ENCODE measurements around the gene ZNF350. TPM values are rescaled to one million over a fixed set of nuclear protein-coding genes. Genes with fewer than 3 reads are reported as not detected.

Gene ZNF350
- total RNA-seq, result 21.9 TPM

GRCh38 chr19:51986309-51987291 lies at the start of gene ZNF350:
Gene ZNF350 (minus strand): TSS chr19:51986840. CDS start chr19:51974360, 12,480 bp downstream.

GRCh38 chr19:52028027-52028779 lies 41.6 kb upstream of the ZNF350 start, which contains the start of gene ZNF614:
Gene ZNF614 (minus strand): TSS chr19:52028379. CDS start chr19:52025745, 2,634 bp downstream.

DNA sequence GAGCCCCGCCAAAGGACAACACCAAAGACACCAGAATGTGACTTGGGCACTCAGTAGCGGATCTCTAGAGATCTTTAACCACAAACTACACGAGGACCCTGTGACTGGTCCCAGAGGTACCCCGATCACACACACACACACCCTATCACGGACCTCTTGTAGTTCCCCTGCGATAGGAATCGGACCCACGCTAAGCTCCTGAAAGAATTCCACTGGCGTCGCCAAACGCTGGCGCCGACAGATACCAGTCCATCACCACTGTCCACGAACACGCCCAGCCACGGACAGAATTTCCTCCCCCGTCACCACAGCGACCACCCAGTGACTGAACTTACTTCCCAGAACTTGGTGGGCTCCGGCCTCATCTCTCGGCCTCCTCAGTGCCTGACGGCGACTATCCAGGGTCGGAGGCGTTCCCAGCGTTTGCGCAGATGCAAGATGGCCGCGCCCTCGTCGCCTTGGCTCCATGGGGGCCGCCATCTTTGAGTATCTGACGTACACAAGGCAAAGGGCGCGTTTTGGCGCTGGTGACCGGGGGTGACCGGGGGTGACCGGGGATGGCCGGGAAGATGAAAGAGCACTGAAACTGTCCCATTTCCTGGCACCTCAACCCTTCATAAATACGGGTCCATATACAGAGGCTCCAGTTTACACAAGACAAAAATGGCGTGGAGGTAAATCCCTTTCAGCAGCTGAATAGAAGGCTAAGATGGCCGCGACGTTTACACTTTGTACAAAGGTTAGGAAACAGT lies 21.3 kb upstream of the ZNF350 start, which contains the start of gene ZNF615:
Gene ZNF615 (minus strand): TSS at position 406 of the 752 bp plus-strand sequence. CDS start 4,500 bp downstream, outside the sequence.

GRCh38 chr19:51926784-51927741 lies 59.6 kb downstream of the ZNF350 start, which contains the start of gene ZNF613:
Gene ZNF613 (plus strand): TSS chr19:51927472. CDS start chr19:51936221, 8,749 bp downstream.

Other genes with a start within 250 kb of the ZNF350 start
- 4.7 TPM for gene FPR1, start 235.0 kb downstream of the ZNF350 start, total RNA-seq
- not detected for gene FPR2, start 225.7 kb downstream of the ZNF350 start, total RNA-seq
- not detected for gene FPR3, start 191.7 kb downstream of the ZNF350 start, total RNA-seq
- gene ZNF577, start 98.9 kb downstream of the ZNF350 start, total RNA-seq, result 78.3 TPM
- 47.3 TPM for gene ZNF649, start 81.8 kb downstream of the ZNF350 start, total RNA-seq
- gene ZNF613, start 59.4 kb downstream of the ZNF350 start, total RNA-seq, result 18.5 TPM
- 31.3 TPM for gene ZNF615, start 21.4 kb upstream of the ZNF350 start, total RNA-seq
- gene ZNF614, start 41.5 kb upstream of the ZNF350 start, total RNA-seq, result 29.1 TPM
- gene ZNF432, start 62.0 kb upstream of the ZNF350 start, total RNA-seq, result 33.8 TPM
- 68.9 TPM for gene ZNF841, start 108.9 kb upstream of the ZNF350 start, total RNA-seq
- 35.1 TPM for gene ZNF616, start 153.1 kb upstream of the ZNF350 start, total RNA-seq
- gene ZNF836, start 184.8 kb upstream of the ZNF350 start, total RNA-seq, result 48.2 TPM
- gene PPP2R1A, start 203.2 kb upstream of the ZNF350 start, total RNA-seq, result 286 TPM

All from parietal lobe (tissue), 1 donor.